ENCODE measurements around the gene QRSL1.
"Not testable (repeated sequence)": the region's sequence is repeated elsewhere in the genome, so short reads cannot be mapped to it uniquely, and the experiment has no call there.

The QRSL1 gene

GRCh38 chr6:106677282-106677681 is 47.9 kb downstream of the QRSL1 start:
- Mint-ChIP-seq H3K27me3 (ENCODE audit: low read depth) (no peaks in the 10 kb centered on the region), H3K4me3 (no peak overlapping the region), H3K4me1 (ENCODE audit: low read depth) (no peaks in the 10 kb centered on the region), H3K27ac (no peak overlapping the region), H3K36me3 (ENCODE audit: low read depth) (no peaks in the 10 kb centered on the region), H3K9me3 (no peaks in the 10 kb centered on the region)

DNA sequence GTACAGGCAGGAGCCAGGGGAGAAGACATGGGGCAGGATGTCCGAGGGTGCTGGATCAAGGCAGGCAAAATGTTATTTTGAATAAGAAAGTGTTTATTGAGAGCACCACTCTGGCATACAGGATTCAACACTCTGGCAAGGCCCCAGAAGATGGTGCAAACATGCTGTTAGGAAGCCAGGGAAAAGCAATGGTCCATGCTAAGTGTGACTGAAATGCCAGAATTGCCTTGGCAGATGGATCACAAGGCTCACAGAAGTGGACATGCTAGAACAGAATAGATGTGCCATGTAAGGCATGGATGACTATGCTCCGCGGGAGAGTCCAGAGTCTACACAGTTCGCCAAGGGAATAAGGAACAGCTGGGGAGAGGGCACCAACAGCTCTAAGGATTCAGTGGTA is 54.6 kb downstream of the QRSL1 start:
- peaks cover 5% of the 10 kb centered on the region for H3K27me3 Mint-ChIP-seq (ENCODE audit: low read depth)
- H3K4me1 Mint-ChIP-seq (ENCODE audit: low read depth) = no peaks in the 10 kb centered on the region
- H3K4me3 Mint-ChIP-seq = no peak overlapping the region
- H3K9me3 Mint-ChIP-seq = no peaks in the 10 kb centered on the region
- H3K27ac Mint-ChIP-seq = no peak overlapping the region
- no peaks in the 10 kb centered on the region for H3K36me3 Mint-ChIP-seq (ENCODE audit: low read depth)

- no peaks in the 10 kb centered on the region for H3K36me3 Mint-ChIP-seq (ENCODE audit: low read depth)
- no peaks in the 10 kb centered on the region for H3K4me1 Mint-ChIP-seq (ENCODE audit: low read depth)
- H3K9me3 Mint-ChIP-seq = no peaks in the 10 kb centered on the region
- H3K27ac Mint-ChIP-seq = no peak overlapping the region
- H3K4me3 Mint-ChIP-seq = no peak overlapping the region
- H3K27me3 Mint-ChIP-seq (ENCODE audit: low read depth) = peaks cover 5% of the 10 kb centered on the region
Observed at GRCh38 chr6:106685833-106686232, 56.5 kb downstream of the QRSL1 start.

DNA sequence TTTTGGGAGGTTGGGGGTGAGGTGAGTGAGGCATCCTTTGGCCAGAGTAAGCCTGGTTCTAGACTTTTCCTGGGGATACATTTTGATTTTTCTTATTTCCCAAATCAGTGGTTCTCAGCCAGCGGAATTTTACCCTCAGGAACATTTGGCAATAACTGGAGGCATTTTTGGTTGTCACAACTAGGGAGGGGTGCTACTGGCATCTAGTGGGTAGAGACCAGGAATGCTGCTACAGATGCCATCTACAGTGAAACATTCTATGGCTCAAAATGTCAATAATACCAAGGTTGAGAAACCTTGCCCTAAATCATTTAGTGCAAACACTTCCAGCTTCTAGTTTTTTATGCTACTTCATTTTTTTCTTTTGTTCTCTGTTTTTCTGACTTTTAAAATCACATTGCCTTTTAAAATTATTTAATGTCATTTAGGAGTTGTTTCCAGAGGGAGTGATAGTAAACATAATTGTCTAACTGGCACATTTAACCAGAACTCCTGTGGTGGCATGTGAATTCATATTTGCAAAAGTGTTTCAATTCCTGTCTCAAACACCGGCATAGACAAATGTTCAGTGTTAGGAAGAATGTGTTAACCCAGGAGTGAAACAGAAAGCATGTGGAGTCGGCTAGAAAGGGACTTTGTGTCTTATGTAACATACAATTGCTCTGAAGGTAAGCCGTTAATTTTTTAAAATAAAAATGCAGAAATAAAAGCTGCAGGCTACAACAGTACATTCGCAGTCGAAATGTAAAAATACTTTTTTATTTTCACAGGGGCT is 59.0 kb downstream of the QRSL1 start:
- Mint-ChIP-seq H3K27me3 (ENCODE audit: low read depth) (peaks cover 5% of the 10 kb centered on the region), H3K4me3 (no peak overlapping the region), H3K27ac (no peak overlapping the region), H3K4me1 (ENCODE audit: low read depth) (no peaks in the 10 kb centered on the region), H3K9me3 (no peaks in the 10 kb centered on the region), H3K36me3 (ENCODE audit: low read depth) (no peaks in the 10 kb centered on the region)

GRCh38 chr6:106692112-106692818 is 62.9 kb downstream of the QRSL1 start:
- Mint-ChIP-seq H3K27me3 (ENCODE audit: low read depth) (peaks cover 10% of the 10 kb centered on the region), H3K27ac (no peak overlapping the region), H3K4me1 (ENCODE audit: low read depth) (no peaks in the 10 kb centered on the region), H3K9me3 (no peaks in the 10 kb centered on the region), H3K4me3 (no peak overlapping the region), H3K36me3 (ENCODE audit: low read depth) (no peaks in the 10 kb centered on the region)

- Mint-ChIP-seq H3K9me3 (no peaks in the 10 kb centered on the region), H3K27me3 (ENCODE audit: low read depth) (peaks cover 10% of the 10 kb centered on the region), H3K4me1 (ENCODE audit: low read depth) (no peaks in the 10 kb centered on the region), H3K27ac (no peak overlapping the region), H3K36me3 (ENCODE audit: low read depth) (no peaks in the 10 kb centered on the region), H3K4me3 (no peak overlapping the region)
Observed at GRCh38 chr6:106692819-106693208, 63.4 kb downstream of the QRSL1 start.

GRCh38 chr6:106693418-106693817 is 64.0 kb downstream of the QRSL1 start:
- Mint-ChIP-seq H3K36me3 (ENCODE audit: low read depth) (no peaks in the 10 kb centered on the region), H3K4me1 (ENCODE audit: low read depth) (no peaks in the 10 kb centered on the region), H3K27ac (no peak overlapping the region), H3K9me3 (no peaks in the 10 kb centered on the region), H3K27me3 (ENCODE audit: low read depth) (peaks cover 7% of the 10 kb centered on the region), H3K4me3 (no peak overlapping the region)

DNA sequence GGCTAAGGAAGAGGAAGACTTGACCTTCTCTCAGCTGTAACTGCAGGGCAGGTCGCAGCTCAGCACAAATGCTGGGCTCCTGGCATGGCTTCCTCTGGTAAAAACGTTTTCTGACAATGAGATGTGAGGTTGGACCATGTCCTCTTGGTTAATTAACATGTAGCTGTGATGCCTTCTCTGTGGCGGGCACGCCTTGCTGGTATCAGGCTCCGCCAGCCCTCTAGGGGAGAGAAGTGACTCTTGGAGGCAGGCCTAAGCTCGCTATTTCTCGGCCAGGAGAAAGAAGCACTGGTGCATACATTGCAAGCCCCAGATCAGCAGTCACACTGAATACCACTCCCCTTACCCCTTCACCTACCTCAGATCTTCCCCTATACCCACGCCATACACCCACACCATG is 65.0 kb downstream of the QRSL1 start:
- Mint-ChIP-seq H3K4me3 (no peak overlapping the region), H3K27me3 (ENCODE audit: low read depth) (peaks cover 5% of the 10 kb centered on the region), H3K27ac (no peak overlapping the region), H3K9me3 (no peaks in the 10 kb centered on the region), H3K4me1 (ENCODE audit: low read depth) (no peaks in the 10 kb centered on the region), H3K36me3 (ENCODE audit: low read depth) (no peaks in the 10 kb centered on the region)

DNA sequence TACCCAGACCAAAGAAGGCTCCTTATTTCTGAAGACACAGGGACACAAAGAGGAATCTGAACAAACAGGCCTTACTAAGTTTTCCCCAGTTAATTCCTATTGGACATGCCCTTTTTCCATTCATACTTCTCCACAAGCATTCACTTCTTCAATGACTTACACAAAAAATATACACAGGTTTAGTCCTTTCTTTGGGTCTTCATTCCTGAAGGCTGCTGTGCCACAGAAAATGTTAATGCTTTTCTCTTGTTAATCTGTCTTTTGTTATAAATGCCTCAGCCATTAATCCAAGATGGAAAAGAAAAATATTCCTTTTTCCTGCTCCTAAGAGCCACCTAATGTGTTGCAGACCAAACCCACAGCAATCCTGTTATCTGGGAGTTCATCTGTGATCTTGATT is 71.2 kb downstream of the QRSL1 start:
- Mint-ChIP-seq H3K4me3 (no peak overlapping the region), H3K4me1 (ENCODE audit: low read depth) (peaks cover 2% of the 10 kb centered on the region), H3K9me3 (peaks cover 6% of the 10 kb centered on the region), H3K27ac (no peak overlapping the region), H3K36me3 (ENCODE audit: low read depth) (no peaks in the 10 kb centered on the region), H3K27me3 (ENCODE audit: low read depth) (peaks cover 23% of the 10 kb centered on the region)

DNA sequence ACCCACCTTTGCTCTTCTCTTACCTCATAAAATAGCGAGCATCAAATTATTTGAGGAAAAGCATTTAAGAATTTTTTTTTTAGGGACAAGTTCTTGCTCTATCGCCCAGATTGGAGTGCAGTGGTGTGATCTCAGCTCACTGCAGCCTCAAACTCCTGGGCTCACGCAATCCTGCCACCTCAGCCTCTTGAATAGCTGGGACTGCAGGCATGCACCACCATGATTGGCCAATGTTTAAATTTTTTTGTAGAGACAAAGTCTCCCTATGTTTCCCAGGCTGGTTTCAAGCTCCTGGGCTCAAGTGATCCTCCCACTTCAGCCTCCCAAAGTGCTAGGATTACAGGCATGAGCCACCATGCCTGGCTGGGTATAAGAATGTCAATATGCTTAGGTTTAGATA is 71.8 kb downstream of the QRSL1 start:
- not testable (repeated sequence) for H3K4me3 Mint-ChIP-seq; H3K27ac Mint-ChIP-seq; H3K36me3 Mint-ChIP-seq (ENCODE audit: low read depth); H3K9me3 Mint-ChIP-seq; H3K4me1 Mint-ChIP-seq (ENCODE audit: low read depth)
- H3K27me3 Mint-ChIP-seq (ENCODE audit: low read depth) = peaks cover 23% of the 10 kb centered on the region

DNA sequence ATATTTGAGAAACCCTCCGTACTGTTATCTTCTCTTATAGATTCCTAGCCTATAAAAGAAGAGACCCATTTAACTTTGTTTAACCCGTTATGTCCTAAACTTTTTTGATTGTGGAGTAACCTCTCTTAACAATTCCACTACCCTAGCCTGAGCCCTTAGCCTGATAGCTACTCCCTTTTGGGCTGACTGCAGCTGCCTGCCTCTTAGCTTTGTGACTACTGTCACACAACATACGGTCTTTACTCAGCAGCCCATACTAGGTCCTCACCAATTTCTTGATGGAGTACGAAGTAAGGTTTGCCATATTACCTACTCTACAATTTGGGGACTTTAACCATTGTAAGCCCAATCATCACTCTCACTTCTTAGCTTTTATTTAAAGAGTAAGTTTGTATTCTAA is 72.7 kb downstream of the QRSL1 start:
- Mint-ChIP-seq H3K4me1 (ENCODE audit: low read depth) (peaks cover 2% of the 10 kb centered on the region), H3K4me3 (no peak overlapping the region), H3K27ac (no peak overlapping the region), H3K36me3 (ENCODE audit: low read depth) (no peaks in the 10 kb centered on the region), H3K27me3 (ENCODE audit: low read depth) (peaks cover 18% of the 10 kb centered on the region), H3K9me3 (peaks cover 7% of the 10 kb centered on the region)

DNA sequence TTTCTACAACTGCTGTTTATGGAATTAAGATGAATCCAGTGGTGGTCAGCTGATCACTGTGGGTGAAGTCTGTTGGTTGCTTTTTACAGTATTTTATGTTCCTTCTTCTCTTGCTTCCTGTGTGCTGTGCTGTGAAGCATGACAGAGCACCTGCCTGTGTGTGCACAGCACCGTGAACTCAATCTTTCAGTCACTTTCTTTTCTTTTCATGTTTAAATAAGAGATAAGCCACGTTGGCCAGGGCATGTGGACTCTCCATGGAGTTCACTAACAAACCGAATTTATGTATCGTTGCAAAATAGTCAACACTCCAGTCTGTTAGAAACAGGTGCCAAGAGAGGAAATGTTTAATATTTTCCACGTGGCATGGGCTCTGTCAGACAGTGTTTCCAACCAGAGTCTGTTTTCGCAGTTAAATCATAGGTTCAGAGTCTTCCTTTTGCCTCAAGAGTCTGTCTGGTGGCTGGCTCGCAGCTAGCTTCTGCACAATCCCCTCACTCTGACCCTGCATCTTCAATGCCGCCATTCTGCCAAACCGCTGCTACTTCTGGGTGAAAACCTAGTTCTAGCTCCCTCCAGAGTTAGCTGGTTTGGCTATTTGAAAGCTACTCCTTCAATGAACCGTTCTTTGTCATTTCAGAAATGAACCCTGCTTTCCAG is 73.2 kb downstream of the QRSL1 start:
- Mint-ChIP-seq H3K4me3 (no peak overlapping the region), H3K9me3 (peaks cover 7% of the 10 kb centered on the region), H3K27ac (no peak overlapping the region), H3K4me1 (ENCODE audit: low read depth) (peaks cover 2% of the 10 kb centered on the region), H3K27me3 (ENCODE audit: low read depth) (peaks cover 18% of the 10 kb centered on the region), H3K36me3 (ENCODE audit: low read depth) (no peaks in the 10 kb centered on the region)

DNA sequence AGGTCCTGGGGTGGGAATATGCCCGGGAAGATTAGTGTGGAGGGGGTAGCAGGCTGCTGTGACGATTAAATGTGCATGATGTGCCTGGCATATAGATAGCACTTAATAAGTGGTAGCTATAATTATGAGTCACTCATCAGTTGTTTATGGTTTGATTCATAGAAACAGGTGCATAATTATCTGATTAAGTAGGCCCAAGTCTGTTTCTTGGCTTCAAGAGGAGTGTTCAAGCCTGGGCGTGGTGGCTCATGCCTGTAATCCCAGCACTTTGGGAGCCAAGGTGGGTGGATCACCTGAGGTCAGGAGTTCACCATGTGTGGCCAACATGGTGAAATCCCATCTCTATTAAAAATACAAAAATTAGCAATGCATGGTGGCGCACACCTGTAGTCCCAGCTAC is 74.9 kb downstream of the QRSL1 start:
- no peak overlapping the region for H3K4me3 Mint-ChIP-seq
- H3K9me3 Mint-ChIP-seq = peaks cover 7% of the 10 kb centered on the region
- H3K27me3 Mint-ChIP-seq (ENCODE audit: low read depth) = peaks cover 18% of the 10 kb centered on the region
- peaks cover 2% of the 10 kb centered on the region for H3K4me1 Mint-ChIP-seq (ENCODE audit: low read depth)
- H3K27ac Mint-ChIP-seq = no peak overlapping the region
- no peaks in the 10 kb centered on the region for H3K36me3 Mint-ChIP-seq (ENCODE audit: low read depth)

- Mint-ChIP-seq H3K4me1 (ENCODE audit: low read depth) (peaks cover 2% of the 10 kb centered on the region), H3K27me3 (ENCODE audit: low read depth) (peaks cover 18% of the 10 kb centered on the region), H3K27ac (no peak overlapping the region), H3K9me3 (peaks cover 7% of the 10 kb centered on the region), H3K4me3 (no peak overlapping the region), H3K36me3 (ENCODE audit: low read depth) (no peaks in the 10 kb centered on the region)
Observed at GRCh38 chr6:106705156-106705555, 75.8 kb downstream of the QRSL1 start.

DNA sequence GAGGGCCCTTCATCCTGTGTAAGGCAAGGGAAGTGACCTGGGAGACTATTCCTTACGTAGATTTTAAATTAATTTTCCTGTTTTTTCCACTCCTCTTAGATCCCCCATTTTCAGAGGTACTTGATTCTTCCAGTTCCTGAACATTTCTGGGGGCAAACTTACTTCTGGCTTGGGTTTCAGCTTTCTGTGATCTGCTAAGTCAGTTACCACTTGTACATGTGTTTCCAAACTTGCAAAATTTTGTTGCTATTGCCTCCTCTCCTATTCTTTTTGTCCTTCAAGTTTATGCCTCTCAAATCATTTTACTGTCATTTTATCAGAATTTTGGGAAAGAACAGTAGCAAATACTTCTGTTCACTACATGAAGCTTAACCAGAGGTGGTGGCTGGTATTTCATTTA is 81.2 kb downstream of the QRSL1 start:
- no peak overlapping the region for H3K27ac Mint-ChIP-seq
- H3K27me3 Mint-ChIP-seq (ENCODE audit: low read depth) = peaks cover 21% of the 10 kb centered on the region
- no peaks in the 10 kb centered on the region for H3K4me1 Mint-ChIP-seq (ENCODE audit: low read depth)
- no peak overlapping the region for H3K4me3 Mint-ChIP-seq
- H3K36me3 Mint-ChIP-seq (ENCODE audit: low read depth) = no peaks in the 10 kb centered on the region
- peaks cover 1% of the 10 kb centered on the region for H3K9me3 Mint-ChIP-seq

Data from T-helper 1 cell treated with Interleukin-12 subunit alpha and Interleukin-12 subunit beta and Interleukin-4 antibody, amounts not matched to agents 30 μg/mL and 1 μg/mL, for 36 hours (primary cell).